GM19238 (cell line): Measurements from ENCODE around the gene ZFR2.

Source experiments
- DNase-seq: peaks from one replicate; pipeline ENCODE4 v3.0.0; 2011; ENCODE audit warnings: low spot score; ENCODE audit not compliant: insufficient read length

Gene ZFR2

DNA sequence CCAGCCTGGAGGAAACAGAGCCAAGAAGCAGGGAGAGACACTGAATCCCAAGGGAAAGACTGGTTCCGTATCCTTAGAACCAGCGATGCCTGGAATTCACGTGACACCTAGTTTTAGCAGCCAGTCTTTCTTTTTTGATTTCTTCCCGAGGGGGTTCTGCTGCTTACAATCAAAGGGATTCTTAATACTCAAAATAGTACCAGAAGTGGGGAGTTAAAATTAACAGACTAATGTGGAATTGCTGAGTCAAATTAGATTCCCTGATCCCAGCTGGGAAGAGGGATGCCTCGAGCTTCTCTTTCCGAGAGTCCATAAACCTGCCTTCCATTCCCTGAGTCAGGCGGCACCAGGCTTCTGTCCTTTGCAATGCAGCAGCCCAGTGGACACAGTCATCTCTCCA is 77.9 kb downstream of the ZFR2 start:
- no peak for DNase-seq

DNA sequence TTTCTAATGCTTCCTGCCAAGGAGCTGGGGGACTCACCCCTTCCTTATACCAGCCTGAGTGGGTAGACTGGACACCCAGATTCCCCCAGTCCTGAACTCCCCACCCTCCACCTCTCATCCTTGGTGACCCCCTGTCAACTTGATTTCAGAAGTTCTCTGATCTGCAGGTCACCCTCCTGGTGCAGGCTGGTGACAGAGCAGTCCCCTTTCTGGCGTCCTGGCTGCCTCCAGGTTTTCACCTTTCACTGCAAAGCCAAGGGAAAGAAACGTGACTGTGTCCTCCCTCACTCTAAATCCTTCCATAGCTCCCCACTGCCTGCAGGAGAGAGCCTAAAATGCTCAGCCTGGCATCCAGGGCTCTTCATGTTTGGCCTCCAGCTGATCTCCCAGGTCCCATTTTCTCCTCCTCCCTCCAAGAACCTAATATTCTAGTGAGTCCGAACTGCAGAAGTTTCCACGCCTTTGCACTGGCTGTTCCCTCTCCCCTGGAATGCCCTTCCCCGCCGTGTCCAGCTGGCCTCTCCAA is 78.6 kb downstream of the ZFR2 start:
- no peak for DNase-seq

DNA sequence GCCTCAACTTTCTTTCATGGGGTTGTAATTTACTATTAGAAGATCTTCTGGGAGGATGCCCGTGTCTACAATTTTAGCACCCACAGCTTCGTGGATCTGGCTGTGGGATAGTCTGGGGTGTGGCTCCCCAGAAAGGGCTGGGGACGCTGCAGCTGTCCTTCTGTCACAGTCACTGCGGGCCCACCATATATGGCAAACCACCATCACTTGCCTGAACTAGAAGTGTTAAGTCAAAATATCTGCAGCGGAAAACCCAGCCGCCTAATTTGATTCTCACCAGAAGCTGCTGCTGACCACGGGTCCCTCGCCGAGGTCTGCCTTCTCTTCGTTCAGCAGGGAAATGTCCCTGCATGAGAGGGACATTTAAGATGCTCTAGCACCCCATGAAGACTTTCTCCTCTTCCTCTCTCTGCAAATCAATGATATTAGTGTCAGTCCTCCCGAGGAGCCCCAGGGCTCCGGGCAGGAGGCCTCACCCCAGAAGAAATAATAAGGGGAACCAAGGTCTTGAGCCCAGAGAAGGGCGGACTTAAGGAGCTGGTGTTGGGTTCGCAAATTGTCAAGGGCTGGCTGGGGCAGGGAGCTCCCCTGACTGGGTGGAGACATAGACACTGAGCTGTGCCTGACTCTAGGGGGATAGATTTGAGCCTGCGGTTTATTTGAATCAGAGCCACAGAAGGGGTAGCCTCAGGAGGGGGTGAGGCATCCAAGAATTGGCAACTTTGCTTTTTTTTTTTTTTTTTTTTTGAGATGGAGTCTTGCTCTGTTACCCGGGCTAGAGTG is 79.7 kb downstream of the ZFR2 start:
- DNase-seq: no peak

DNA sequence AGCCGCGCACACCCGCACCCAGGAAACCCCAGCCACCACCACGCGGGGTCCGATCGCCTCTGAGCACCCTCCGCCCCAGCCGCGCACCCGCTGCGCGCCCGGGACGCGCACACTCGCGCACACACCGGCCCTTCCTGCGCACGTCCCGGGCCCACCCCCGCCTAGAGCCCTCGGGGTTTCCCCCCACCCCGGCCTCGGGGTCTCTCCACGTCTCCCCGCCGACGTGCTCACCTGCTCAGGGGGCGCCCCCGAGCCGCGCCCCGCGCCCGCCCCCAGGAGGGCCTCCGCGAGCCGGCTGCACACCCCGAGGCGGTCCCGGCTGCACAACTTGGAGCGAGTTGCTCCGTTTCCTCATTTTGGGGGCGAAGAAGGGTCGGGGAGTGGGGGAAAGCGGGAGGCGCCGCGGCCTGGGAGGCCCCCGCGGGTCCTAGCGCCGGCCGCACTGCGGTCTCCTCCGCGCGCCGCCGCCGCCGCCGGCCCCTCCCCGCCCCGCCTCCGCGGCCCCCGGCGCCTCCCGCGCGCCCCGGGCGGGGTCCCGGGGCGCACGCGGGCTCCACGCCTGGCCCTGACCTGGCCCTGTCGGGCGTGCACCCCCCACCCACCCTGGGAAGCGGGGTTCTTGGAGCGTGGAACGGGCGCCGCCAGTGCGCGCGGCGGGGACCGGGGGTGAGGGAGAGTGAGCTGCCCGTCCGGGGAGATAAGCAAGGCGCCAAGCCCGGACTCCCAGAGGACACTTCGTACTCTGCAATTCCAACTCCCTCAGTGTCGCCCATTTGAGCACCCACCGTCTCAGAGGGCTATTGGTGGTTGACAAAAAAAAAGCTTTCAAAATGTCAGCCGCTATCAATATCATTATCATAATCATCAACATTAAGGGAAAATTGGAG is 82.7 kb downstream of the ZFR2 start, which contains the start of gene MATK:
Gene MATK, minus strand, starts transcription at position 444 of the 887 bp plus-strand sequence. CDS start 1,246 bp downstream, outside the sequence.
- no peak for DNase-seq

DNA sequence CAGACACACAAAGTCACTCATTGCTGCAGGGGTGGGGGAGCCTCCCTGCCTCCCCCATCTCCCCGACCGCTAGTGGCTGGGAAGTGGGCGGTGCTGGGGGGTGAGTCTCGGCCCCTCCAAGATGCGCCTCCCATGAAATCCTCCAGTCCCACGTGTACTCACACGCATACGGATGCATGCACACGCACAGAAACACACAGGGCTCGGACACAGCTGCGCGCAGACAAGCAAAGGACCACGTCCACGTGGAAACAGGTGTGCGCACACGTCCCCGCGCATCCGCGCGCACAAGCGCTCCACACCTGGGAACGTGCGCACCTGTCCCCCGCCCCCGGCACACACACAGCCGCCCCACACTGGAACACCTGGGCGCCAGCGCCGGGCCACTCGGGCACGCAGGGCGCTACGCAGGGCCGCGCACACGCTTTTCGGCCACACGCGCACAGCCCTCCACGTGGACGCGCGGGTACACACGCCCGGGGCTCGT is 83.3 kb downstream of the ZFR2 start:
- no peak for DNase-seq

DNA sequence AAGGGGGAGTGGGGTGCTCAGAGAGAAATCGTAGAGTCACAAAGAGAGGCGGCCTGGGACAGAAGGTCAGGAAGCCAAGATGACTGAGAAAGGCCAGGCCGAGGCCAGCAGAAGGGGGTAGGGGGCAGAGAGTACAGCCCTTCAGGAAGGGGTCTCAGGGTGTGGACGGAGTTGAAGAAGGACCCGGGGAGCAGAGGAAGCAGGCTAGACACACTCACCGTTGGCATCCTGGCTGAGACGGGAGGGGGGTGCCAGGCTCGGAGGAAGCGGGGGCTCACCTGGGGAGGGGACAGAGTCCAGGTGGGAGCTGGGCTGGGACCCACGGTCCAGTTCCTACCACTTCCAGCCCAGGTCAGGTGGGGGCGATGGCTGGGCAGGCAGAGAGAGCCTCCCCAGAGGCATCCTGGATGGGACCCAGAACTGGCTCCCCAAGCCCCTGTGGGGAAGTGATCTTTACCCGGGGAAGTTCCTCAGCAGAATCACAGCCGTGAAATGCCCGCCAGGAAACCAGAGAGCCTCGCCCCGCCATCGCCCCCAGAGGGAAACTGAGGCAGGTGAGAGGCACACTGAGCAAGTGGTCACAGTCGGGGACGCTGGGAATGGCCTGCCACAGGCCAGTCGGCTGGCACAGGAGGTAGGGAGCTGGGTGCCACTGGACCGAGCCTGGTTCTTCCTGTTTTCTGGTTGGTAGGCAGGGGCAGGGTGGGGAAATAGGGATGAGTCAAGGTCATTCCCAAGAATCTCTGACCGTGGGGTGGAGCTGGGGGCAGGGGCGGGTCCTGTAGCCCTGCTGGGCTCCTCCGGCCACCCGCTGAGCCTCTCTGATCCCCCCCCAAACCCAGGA is 84.0 kb downstream of the ZFR2 start:
- no peak for DNase-seq

DNA sequence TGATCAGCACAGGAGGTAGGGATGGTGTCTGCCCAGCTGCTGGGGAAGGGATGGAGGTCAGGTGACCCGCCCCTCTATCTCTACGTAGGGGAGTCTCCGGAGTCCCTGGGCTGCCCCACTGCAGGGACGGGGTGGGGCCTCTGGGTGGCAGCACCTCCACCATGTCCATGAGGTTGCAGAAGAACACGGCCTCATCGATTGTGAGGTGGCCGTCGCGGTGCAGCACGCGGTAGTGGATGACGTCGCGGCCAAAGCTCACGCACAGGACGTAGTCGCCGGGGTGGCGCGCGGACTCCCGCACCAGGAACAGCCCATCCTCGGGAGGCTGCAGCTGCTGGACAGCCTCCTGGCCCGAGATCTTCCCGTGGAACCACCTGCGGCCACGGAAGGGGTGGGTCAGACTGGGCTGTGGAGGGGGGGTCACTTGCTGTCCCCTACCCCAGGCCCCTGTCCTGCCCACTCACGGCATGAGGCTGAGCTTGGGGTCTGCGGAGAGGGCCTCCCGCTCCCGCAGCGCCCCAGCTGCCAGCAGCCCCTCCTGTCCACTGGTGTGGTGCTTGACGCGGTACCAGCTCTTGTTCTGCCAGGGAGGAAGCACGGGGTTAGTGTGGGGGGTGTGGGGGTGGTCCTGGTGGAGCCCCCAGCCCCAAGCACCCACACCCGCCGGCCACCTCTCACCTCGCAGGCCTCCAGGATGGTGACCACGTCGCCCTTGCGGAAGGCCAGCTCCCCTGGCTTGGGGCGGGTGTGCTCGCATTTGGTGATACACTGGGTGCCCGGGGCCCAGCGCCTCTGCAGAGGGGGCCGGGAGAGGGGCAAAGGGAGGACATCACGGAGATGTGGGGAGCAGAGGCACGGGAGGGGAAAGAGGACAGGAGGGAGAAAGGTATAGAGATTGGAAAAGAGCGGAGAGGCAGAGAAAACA is 84.9 kb downstream of the ZFR2 start:
- DNase-seq: no peak

DNA sequence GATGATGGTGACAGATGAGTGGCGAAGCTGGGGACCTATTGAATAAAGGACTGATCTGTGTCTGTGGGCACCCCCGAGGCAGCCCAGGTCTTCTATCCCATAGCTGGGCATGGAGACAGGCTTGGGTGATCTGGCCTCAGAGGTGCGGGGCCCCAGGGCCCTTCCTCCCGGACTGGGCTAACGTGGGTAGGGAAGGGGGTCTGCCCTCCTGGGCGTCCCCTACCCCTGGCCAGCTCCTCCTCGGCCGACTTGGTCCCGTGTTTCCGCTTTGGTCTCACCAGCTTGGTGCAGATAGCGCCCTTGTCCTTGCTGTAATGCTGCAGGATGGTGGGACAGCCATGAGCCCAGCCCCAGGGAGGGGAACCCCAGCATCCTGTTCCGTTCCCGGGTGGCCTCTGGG is 85.9 kb downstream of the ZFR2 start:
- DNase-seq: no peak

DNA sequence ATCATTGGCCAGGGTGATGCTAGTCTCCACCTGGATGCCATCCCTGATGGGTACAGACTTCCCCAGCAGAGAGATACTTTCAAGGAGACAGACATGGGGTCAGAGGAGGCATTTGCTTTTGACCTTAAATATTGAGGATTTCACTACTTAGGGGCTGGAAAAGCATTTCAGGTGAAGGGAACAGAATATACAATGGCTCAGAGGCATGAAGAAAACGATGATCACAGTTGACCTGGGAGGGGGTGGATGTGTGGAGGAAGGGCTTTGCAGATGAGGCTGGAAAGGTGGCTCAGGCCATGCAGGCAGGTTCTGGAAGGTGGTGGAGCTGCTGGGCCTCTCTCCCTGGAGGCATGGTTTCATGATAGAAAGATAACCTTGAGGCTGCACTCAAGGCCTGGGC is 86.5 kb downstream of the ZFR2 start:
- no peak for DNase-seq

DNA sequence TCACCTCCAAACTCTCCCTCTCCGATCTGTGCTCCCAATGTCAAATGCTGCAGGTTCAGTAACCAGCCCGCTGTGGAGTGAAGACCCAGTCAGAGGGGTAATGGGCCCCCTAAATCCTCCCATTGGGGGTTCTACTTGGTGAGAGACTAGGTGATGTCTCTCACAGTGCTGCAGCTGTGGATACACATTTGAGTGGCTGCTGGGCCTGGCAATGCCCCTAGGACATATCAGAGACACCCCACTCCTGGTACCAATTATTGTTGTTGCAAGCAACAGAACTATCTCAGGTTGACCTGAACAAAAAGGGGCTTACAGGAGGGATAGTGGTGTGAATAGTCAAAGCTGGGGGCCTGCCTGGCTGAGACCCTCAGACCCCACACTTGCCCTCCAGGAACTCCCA is 87.2 kb downstream of the ZFR2 start:
- no peak for DNase-seq

DNA sequence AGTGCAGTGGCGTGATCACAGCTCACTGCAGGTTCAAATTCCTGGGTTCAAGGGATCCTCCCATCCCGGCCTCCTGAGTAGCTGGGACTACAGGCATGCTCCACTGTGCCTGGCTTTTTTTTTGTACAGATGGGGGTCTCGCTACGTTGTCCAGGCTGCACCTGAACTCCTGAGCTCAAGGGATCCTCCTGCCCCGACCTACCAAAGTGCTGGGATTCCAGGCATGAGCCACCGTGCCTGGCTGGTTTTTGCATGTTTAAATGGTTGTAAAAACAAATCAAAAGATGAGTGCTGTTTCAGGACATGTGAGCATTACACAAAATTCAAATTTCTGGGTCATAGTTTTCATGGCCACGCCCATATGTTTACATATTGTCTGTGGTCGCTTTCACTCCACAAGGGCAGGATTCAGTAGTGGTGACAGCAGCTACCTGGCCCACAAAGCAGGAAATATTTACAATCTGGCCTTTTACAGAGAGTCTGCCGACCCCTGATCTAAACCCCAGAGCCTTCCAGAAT is 88.0 kb downstream of the ZFR2 start:
- no peak for DNase-seq

DNA sequence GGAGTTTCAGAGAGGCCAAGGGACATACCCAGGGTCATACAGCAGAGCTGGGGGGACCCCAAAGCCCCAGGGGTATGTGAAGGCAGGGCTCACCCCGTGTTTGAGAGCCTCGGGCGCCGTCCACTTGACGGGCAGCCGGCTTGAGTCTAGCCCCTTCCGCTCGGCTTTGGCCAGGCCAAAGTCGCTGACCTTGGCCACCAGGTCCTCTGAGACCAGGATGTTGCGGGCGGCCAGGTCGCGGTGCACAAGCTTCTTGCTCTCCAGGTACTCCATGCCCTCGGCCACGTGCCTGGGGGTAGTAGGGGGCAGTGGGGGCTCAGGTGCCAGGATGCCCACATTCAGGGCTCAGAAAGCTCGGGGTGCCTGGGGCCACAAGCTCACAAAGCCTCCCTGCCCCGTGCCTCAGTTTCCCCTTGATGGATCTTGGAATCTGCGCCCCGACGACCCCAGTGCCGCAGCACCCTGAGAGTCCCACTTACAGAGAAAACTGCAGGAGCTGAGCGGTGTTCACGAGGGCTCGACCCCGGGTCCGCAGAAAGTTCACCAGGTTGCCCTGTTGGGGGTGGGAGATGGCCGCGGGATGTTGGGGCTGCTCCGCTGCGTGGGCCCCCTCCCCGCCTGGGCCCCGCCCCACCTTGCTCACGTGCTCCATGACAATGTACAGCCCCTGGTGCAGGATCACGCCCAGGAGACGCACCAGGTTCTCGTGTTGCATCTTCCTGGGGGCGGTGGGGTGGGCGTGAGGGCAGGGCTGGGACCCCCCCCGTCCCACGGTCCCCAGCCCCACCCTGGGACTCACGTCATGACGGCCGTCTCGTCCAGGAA is 89.7 kb downstream of the ZFR2 start:
- no peak for DNase-seq

DNA sequence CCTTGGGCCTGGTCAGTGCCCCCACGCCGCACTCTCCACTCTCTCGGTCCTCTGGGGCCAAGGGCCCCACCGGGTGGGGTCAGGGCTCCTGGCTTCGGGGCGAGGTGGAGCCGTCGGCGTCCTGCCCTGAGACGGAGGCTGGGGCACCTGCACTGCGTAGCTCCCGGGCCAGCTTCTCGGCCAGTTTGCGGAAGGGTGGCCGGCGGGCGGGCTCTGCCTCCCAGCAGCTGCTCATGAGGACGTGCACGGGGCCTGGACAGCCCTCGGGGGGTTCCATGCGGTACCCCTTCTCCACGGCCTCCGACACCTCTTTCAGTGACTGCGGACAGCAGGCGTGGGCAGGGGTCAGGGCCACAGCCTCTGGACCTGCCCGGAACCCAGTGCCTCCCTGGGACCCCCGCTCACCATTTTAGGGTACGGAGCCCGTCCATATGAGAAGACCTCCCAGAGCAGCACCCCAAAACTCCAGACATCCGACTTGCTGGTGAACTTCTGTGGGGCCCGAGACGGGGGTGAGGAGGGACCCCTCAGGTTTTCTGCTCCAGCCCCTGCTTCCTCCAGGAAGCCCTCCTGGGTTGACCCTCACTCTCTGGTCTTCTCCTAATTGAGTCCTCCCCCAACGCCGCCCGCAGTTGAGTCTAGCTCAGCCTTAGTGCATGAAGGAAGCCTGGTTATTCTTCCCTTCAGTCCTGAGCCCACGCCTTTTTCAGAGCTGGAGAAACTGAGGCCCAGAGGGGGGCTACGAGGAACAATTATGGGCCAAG is 90.6 kb downstream of the ZFR2 start:
- no peak for DNase-seq

DNA sequence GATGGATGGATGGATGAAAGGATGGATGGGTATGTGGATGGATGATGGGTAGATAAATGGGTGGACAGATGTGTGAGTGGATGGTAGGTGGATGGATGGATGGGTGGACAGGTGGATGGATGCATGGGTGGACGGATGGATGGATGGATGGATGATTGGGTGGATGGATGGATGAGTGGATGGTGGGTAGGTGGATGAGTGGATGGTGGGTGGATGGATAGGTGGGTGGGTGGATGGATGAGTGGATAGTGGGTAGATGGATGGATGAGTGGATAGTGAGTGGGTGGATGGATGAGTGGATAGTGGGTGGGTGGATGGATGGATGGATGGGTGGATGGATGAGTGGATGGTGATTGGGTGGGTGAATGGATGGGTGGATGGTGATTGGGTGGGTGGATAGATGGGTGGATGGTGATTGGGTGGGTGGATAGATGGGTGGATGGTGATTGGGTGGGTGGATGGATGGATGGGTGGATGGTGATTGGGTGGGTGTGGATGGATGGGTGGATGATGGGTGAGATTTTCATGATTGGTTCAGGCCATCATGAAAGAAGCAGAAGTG is 92.3 kb downstream of the ZFR2 start:
- no peak for DNase-seq

DNA sequence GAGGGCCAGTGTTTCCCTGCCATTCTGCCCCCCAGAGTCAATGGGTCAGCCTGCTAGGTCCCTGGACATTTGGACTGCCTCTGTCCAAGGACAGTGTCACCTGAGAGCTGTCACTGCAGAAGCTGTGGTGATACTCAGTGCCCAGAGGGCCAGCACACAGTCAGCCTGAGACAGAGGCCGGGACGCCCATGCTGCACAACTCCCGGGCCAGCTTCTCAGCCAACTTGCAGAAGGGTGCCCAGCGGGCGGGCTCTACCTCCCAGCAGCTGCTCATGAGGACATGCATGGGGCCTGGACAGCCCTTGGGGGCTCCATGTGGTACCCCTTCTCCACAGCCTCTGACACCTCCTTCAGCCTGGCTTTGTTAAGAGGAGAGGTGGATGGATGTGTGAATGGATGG is 93.0 kb downstream of the ZFR2 start:
- DNase-seq: no peak

DNA sequence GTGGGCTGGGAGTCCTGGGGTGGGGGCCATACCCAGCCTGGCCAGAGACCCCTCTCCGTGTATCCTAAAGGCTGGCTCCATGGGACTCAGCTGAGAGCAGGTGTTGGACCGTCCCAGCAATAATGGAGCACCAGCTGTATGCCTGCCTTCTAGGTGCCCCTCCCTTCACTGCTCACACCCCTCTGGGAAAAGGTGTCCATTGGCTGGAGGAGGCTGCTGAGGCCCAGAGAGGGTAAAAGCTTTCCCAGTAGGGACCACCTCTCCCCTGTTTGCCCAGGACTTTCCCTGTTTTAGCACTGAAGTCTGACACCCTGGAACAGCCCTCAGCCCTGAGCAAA is 93.5 kb downstream of the ZFR2 start:
- DNase-seq: no peak

DNA sequence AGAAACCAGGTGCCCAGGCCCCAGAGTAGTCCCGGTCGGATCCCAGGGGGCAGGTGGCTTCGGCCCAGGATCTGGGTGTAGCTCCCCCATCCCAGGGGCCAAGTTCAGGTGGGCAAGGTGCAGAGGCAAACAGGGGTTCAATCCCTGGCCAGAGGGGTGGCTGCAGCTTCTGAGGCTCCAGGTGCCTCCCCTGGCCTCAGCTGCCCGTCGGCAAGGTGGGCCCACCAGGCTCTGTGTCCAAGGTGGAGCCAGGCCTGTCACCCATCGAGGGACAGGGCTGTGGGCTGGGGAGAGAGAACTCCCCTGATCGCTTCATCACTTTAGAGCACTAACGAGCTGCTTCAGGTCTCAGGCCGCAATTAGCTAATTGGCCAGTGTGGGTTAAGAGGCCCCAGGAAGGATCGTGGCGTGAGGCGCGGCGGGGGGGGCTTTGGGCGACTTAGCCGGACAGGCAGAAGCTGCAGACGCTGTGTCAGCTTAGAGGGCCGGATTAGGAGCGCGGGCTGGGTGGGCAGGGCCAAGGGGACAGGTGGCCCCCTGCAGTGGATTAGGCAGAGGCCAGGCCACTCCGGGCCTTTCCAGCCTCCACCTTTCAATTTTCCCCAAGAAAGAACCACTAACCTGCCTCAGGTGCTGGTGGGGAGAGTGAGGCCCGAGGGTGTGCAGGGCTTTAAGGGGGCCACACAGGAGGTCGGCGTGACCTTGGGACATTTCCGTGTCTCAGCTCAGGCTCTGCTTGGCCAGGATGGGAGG is 94.0 kb downstream of the ZFR2 start:
- DNase-seq: no peak
